Testis (tissue), 3 donors: Measurements from ENCODE around the gene RPS6KL1. TPM values are rescaled to one million over a fixed set of nuclear protein-coding genes. Genes with fewer than 3 reads are reported as not detected.

ENCODE experiments used
- DNase-seq: peaks from one replicate; pipeline ENCODE4 v3.0.0-alpha.2; 2019
- H3K27ac ChIP-seq, 2 donors: fragments of 200-600 bp; sonication (generic); one replicate each; pipeline ENCODE4 v1.5.1; 2019
- H3K27me3 ChIP-seq: fragments of 200-600 bp; sonication (generic); one replicate; pipeline ENCODE4 v1.5.1; 2019
- H3K36me3 ChIP-seq: fragments of 200-600 bp; sonication (generic); one replicate; pipeline ENCODE4 v1.5.1; 2017; ENCODE audit warnings: low read depth; ENCODE audit errors: missing control alignments
- H3K4me1 ChIP-seq: fragments of 200-600 bp; sonication (generic); one replicate; pipeline ENCODE4 v1.5.1; 2019
- H3K4me3 ChIP-seq, 2 donors: fragments of 200-600 bp; sonication (generic); one replicate each; pipeline ENCODE4 v1.5.1; 2017 to 2019
- H3K9me3 ChIP-seq: fragments of 200-600 bp; sonication (generic); one replicate; pipeline ENCODE4 v1.5.1; 2017
- POLR2A ChIP-seq: fragments of 450-650 bp; IDR thresholded peaks from one replicate; pipeline ENCODE4 v1.6.1; 2017; ENCODE audit warnings: antibody characterized with exemption, mild to moderate bottlenecking, moderate library complexity
- WGBS, 2 donors: methylation state at CpG; one replicate each; pipeline ENCODE4 v1.1.5; 2018; 5-methylcytosine and 5-hydroxymethylcytosine counted together
- intact Hi-C: fragments of 100-400 bp; cut with DNase I; formaldehyde crosslinking; loops from one replicate; pipeline ENCODE4 v1.15.1; 2023; ENCODE audit warnings: low total_unique reads
- polyA plus RNA-seq: library from polyadenylated mRNA; stranded (reverse); fragments of 350-450 nt; fragmentation: Illumina TruSeq; extraction: RNeasy Lipid Tissue Mini Kit (QIAGEN cat#74804); gene quantifications from one replicate; pipeline ENCODE4 v1.2.3, GENCODE V29; 2014; ENCODE audit warnings: low read depth, low replicate concordance; ENCODE audit not compliant: insufficient read depth
- total RNA-seq, 2 donors: library from RNA; depleted of rRNA; stranded (reverse); fragments of >200 nt; gene quantifications; one replicate each; pipeline ENCODE4 v1.2.3, GENCODE V29; 2016
- TF ChIP-seq, protein P1 (sequence below), 3 experiments: fragments of 450-650 bp in 2 of 3; fragments of 200-600 bp in 1 of 3; sonication (generic) in 1 of 3; IDR thresholded peaks; one replicate each; pipeline ENCODE4 v1.5.1; 2016 to 2019; ENCODE audit warnings: antibody characterized with exemption in 3 of 3, mild to moderate bottlenecking in 2 of 3, moderate library complexity in 1 of 3

RPS6KL1 gene
- total and polyA plus RNA-seq, 3 donors from 2014 or later: 22.5 to 41.8 (median 22.9) TPM

DNA sequence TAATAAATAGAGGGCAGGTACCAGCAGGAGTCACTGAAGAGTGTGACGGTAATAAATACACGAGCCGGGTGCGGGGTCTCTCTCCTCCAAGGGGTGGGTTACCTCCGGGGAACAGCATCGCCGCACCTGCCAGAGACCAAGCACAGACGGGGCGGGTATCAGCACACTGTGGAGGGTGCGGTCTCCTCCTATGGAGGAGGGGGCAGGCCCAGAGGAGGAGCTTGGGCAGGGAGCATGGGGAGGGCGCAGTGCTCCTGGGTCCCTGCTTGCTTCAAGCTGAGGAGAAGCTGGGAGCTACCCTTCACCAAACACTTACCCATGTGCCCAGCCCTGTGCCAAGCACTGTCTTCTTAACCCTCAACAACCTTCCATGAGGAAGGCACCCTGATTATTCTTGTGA, 19.5 kb upstream of the RPS6KL1 start:
- intact Hi-C loops: loop anchor here (10.0 kb wide), 1 partner anchor 122 kb away; the partner anchor contains the start of genes ACYP1 and ZC2HC1C
- WGBS, 2 donors: 90 to 91% methylated on average over 11 of the region's 11 CpGs

DNA sequence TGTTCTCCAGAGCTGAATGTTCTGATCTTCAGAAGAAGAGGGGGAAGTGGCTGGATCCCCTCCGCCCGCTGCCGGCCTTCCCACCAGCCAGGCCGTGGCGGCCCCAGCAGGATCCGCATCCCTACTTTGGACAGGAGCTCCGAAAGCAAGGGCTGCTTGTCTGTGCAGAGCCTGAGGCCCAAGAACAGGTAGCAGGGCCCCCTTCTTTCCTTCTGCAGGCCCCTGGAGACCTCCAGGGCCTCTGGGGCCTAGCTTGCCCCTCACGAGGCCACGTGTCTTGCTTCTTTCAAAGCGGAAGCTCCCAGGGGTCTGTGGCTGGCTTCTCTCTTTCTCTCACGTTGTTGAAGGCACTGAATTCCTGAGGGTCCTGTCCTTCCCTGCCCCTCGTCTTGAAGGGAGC, 19.1 kb upstream of the RPS6KL1 start:
- no peaks in the 10 kb centered on the region for H3K9me3 ChIP-seq
- no peak for DNase-seq
- H3K27ac ChIP-seq: peak overlapping the region in 1 of 2 donors; percentile 76
- no peaks in the 10 kb centered on the region for H3K36me3 ChIP-seq
- no peaks in the 10 kb centered on the region for H3K27me3 ChIP-seq
- intact Hi-C loops: loop anchor here (10.0 kb wide), 1 partner anchor 123 kb away; the partner anchor contains the start of genes ACYP1 and ZC2HC1C
- WGBS, 2 donors: 88% methylated on average over 8 to 12 of the region's 12 CpGs
- TF ChIP-seq, protein P1, sequence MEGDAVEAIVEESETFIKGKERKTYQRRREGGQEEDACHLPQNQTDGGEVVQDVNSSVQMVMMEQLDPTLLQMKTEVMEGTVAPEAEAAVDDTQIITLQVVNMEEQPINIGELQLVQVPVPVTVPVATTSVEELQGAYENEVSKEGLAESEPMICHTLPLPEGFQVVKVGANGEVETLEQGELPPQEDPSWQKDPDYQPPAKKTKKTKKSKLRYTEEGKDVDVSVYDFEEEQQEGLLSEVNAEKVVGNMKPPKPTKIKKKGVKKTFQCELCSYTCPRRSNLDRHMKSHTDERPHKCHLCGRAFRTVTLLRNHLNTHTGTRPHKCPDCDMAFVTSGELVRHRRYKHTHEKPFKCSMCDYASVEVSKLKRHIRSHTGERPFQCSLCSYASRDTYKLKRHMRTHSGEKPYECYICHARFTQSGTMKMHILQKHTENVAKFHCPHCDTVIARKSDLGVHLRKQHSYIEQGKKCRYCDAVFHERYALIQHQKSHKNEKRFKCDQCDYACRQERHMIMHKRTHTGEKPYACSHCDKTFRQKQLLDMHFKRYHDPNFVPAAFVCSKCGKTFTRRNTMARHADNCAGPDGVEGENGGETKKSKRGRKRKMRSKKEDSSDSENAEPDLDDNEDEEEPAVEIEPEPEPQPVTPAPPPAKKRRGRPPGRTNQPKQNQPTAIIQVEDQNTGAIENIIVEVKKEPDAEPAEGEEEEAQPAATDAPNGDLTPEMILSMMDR (IDR thresholded peaks at IDR 0.05): no peak
- no peak for TF ChIP-seq POLR2A
- H3K4me3 ChIP-seq: no peak overlapping the region
- peaks cover 28% of the 10 kb centered on the region for H3K4me1 ChIP-seq

More for the DNA sequence above, 19.5 kb upstream of the RPS6KL1 start:
- no peak for TF ChIP-seq POLR2A
- TF ChIP-seq, protein P1 (IDR thresholded peaks at IDR 0.05): no peak
- no peak for DNase-seq
- Histone ChIP-seq H3K4me1 (peaks cover 28% of the 10 kb centered on the region), H3K9me3 (no peaks in the 10 kb centered on the region), H3K27ac (peak overlapping the region in 1 of 2 donors; percentile 76), H3K4me3 (no peak overlapping the region), H3K27me3 (no peaks in the 10 kb centered on the region), H3K36me3 (no peaks in the 10 kb centered on the region)

DNA sequence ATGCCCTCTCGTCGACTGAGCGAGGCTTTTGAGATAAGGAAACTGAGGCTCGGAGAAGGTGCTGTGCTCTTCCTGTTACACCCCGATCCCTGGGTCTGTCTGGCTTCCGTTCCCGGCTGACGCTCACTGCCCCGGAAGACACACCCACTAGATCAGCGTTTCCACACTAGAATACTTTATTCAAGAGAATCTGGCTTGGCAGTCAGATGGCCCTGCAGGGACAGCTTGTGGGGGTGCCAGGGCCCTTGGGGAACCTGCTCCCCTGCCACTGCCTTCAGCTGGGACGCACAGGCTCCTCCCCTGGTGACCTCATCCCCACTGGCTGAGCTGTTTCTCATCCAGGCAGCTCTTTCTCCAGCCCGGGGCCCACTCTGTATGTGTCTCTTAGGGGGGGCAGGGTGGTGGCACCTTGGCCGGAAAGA, 18.6 kb upstream of the RPS6KL1 start:
- Histone ChIP-seq H3K27ac (peak overlapping the region; percentile 58 to 76), H3K4me3 (no peak overlapping the region), H3K27me3 (no peaks in the 10 kb centered on the region), H3K9me3 (no peaks in the 10 kb centered on the region), H3K36me3 (no peaks in the 10 kb centered on the region), H3K4me1 (peaks cover 28% of the 10 kb centered on the region)
- peak; percentile 42 for DNase-seq
- TF ChIP-seq, protein P1 (IDR thresholded peaks at IDR 0.05): no peak
- TF ChIP-seq POLR2A: no peak
- 57 to 66% methylated on average over 13 of the region's 13 CpGs for WGBS, 2 donors
- intact Hi-C loops: loop anchor here (10.0 kb wide), 1 partner anchor 123 kb away; the partner anchor contains the start of genes ACYP1 and ZC2HC1C

DNA sequence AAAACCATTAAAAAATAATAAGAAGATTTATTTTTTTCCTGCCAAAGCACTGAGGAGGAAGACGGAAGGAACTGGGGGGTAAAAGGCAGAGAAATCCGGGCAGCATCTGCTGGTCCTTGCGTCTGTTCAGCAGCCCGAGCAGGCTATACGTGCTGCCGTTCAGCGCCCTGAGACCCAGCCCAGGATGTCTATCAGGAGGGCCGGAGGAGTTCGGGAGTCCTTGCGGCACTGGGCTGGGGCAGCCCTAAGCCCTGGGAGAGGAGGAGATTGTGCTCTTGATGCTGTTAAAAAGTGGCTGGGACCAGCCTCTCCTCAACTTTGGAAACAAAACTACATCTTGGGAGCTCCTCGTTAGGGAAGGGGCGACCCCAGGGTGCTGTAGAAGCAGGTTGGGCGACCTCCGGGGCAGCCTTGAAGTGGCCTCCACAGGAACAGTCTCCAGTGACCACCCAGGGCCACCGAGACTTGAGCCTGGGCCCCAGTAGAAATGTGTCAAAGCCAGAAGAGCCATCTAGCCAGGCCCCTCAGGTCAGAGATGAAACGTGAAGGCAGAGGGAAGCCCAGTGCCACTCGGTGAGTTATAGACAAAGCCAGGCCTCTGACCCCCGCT, 18.0 kb upstream of the RPS6KL1 start:
- intact Hi-C loops: loop anchor here (10.0 kb wide), 1 partner anchor 124 kb away; the partner anchor contains the start of genes ACYP1 and ZC2HC1C
- WGBS, 2 donors: 84 to 85% methylated on average over 17 to 18 of the region's 18 CpGs

More for the DNA sequence above, 18.0 kb upstream of the RPS6KL1 start:
- Histone ChIP-seq H3K4me1 (peaks cover 23% of the 10 kb centered on the region), H3K27me3 (no peaks in the 10 kb centered on the region), H3K9me3 (no peaks in the 10 kb centered on the region), H3K4me3 (no peak overlapping the region), H3K36me3 (no peaks in the 10 kb centered on the region), H3K27ac (peak overlapping the region; percentile 58 to 76)
- TF ChIP-seq, protein P1 (IDR thresholded peaks at IDR 0.05): no peak
- no peak for TF ChIP-seq POLR2A
- no peak for DNase-seq
